HCT116 (cell line): Measurements from ENCODE around the gene TBX2. TPM values are rescaled to one million over a fixed set of nuclear protein-coding genes. Genes with fewer than 3 reads are reported as not detected.

Experiments used
- ATAC-seq: fragments of 200-7000 bp; cut with Tn5 transposase; 2 replicates; pipeline ENCODE4 v1.9.1; 2020; ENCODE audit warnings: mild to moderate bottlenecking, moderate library complexity
- BruUV-seq: library from RNA; stranded (reverse); fragments of 400-500 nt; replicated peaks from 2 replicates; lab custom pipeline; 2021; lab: Mats Ljungman, UMichigan
- CTCF ChIA-PET: fragments of 300-600 bp; sonication (Branson Sonifier 250); formaldehyde crosslinking; loops from one replicate; lab custom pipeline; 2021; ENCODE audit warnings: antibody characterized with exemption; lab: Charles Lee
- POLR2A ChIA-PET: fragments of 300-600, 350-600 bp; sonication (Branson Sonifier 250); formaldehyde crosslinking; loops from one replicate; lab custom pipeline; 2021; ENCODE audit warnings: antibody characterized with exemption; lab: Charles Lee
- RAD21 ChIA-PET, 2 experiments: fragments of 300-600 bp; sonication (Branson Sonifier 250); formaldehyde crosslinking; loops; one replicate each; lab custom pipeline; 2023; ENCODE audit warnings: low total read pairs in 2 of 2; ENCODE audit not compliant: uncharacterized antibody in 2 of 2, unreplicated experiment in 2 of 2, low non-redundant PET in 1 of 2; lab: Charles Lee
- DNase-seq: peaks from one replicate; pipeline ENCODE4 v3.0.0-alpha.2; 2010; ENCODE audit warnings: low read depth, low spot score
- H2AFZ ChIP-seq: fragments of 200-600 bp; shearing (Covaris generic), sonication (generic); 2 replicates; pipeline ENCODE4 v1.6.1; 2017; ENCODE audit warnings: low read depth, mixed run types, mixed read lengths, antibody characterized with exemption, low read length; ENCODE audit not compliant: poor library complexity, severe bottlenecking
- H3K27ac ChIP-seq: 2 replicates; pipeline ENCODE4 v1.5.1; 2012; ENCODE audit warnings: low read depth, low read length
- H3K27me3 ChIP-seq: fragments of 200-600 bp; sonication (generic); 2 replicates; pipeline ENCODE4 v1.6.1; 2016; ENCODE audit warnings: mixed run types, low read length, mixed read lengths; ENCODE audit not compliant: insufficient read depth
- H3K36me3 ChIP-seq, 2 experiments: fragments of 200-500 bp in 1 of 2; fragments of 200-600 bp in 1 of 2; sonication (Bioruptor generic) in 1 of 2; sonication (generic) in 1 of 2; 2 replicates each; pipeline versions ENCODE4 v1.5.1 to v1.6.1; 2014 to 2016; ENCODE audit warnings: low read length in 2 of 2, inconsistent platforms in 1 of 2, mixed read lengths in 1 of 2, mixed run types in 1 of 2; ENCODE audit not compliant: insufficient read depth in 2 of 2, control insufficient read depth in 1 of 2
- H3K4me1 ChIP-seq, 2 experiments: fragments of 200-600 bp in 1 of 2; sonication (generic) in 1 of 2; 2 replicates each; pipeline versions ENCODE4 v1.5.1 to v1.6.1; 2012 to 2017; ENCODE audit warnings: low read length in 2 of 2, inconsistent platforms in 1 of 2, mild to moderate bottlenecking in 1 of 2, mixed read lengths in 1 of 2, mixed run types in 1 of 2, moderate library complexity in 1 of 2; ENCODE audit not compliant: insufficient read depth in 2 of 2, control insufficient read depth in 1 of 2
- H3K4me2 ChIP-seq: fragments of 200-600 bp; sonication (generic); 2 replicates; pipeline ENCODE4 v1.6.1; 2017; ENCODE audit warnings: mixed run types, low read length, mixed read lengths
- H3K4me3 ChIP-seq, 2 experiments: fragments of 200-600 bp in 1 of 2; sonication (generic) in 1 of 2; replicated peaks in 1 of 2; 2 replicates each; pipeline ENCODE4 v1.5.1; 2011 to 2016; ENCODE audit warnings: low read length in 2 of 2, control low read depth in 1 of 2, low read depth in 1 of 2, mild to moderate bottlenecking in 1 of 2, mixed read lengths in 1 of 2, mixed run types in 1 of 2
- H3K79me2 ChIP-seq: fragments of 200-600 bp; sonication (generic); 2 replicates; pipeline ENCODE4 v1.6.1; 2017; ENCODE audit warnings: mild to moderate bottlenecking, mixed run types, low read length, moderate library complexity, mixed read lengths; ENCODE audit not compliant: insufficient read depth
- H3K9ac ChIP-seq: fragments of 200-600 bp; sonication (generic); 2 replicates; pipeline ENCODE4 v1.6.1; 2016; ENCODE audit warnings: low read length, mixed read lengths
- H3K9me2 ChIP-seq: fragments of 200-600 bp; sonication (generic), shearing (Covaris generic); 2 replicates; pipeline ENCODE4 v1.6.1; 2017; ENCODE audit warnings: mixed run types, mild to moderate bottlenecking, moderate library complexity; ENCODE audit not compliant: insufficient read depth
- H3K9me3 ChIP-seq, 2 experiments: fragments of 200-500 bp in 1 of 2; fragments of 200-600 bp in 1 of 2; sonication (Bioruptor generic) in 1 of 2; sonication (generic) in 1 of 2; 2 replicates each; pipeline ENCODE4 v1.6.1; 2014 to 2017; ENCODE audit warnings: low read length in 2 of 2, mixed read lengths in 2 of 2, inconsistent platforms in 1 of 2, low read depth in 1 of 2, mild to moderate bottlenecking in 1 of 2, mixed run types in 1 of 2, moderate library complexity in 1 of 2; ENCODE audit not compliant: control insufficient read depth in 1 of 2, insufficient read depth in 1 of 2
- H4K20me1 ChIP-seq: fragments of 200-600 bp; sonication (generic), shearing (Covaris generic); 2 replicates; pipeline ENCODE4 v1.6.1; 2017; ENCODE audit warnings: mixed run types, mild to moderate bottlenecking, moderate library complexity; ENCODE audit not compliant: insufficient read depth
- CBX3 ChIP-seq: IDR thresholded peaks from 2 replicates; pipeline ENCODE4 v1.6.1; 2012; ENCODE audit warnings: low read depth
- EGR1 ChIP-seq: IDR thresholded peaks from 2 replicates; pipeline ENCODE4 v1.6.1; 2012; ENCODE audit warnings: low read depth
- JUND ChIP-seq: IDR thresholded peaks from 2 replicates; pipeline ENCODE4 v1.6.1; 2012
- REST ChIP-seq: IDR thresholded peaks from 2 replicates; pipeline ENCODE4 v1.6.1; 2012; ENCODE audit warnings: low read depth
- SP1 ChIP-seq: IDR thresholded peaks from 2 replicates; pipeline ENCODE4 v1.6.1; 2012; ENCODE audit warnings: low read depth
- TCF7L2 ChIP-seq: IDR thresholded peaks from 2 replicates; pipeline ENCODE4 v1.7.0; 2011; ENCODE audit warnings: borderline replicate concordance, inconsistent platforms; ENCODE audit not compliant: insufficient read depth, insufficient read length; ENCODE audit errors: extremely low read depth
- YY1 ChIP-seq: IDR thresholded peaks from 2 replicates; pipeline ENCODE4 v1.6.1; 2011; ENCODE audit warnings: low read length, low read depth, moderate library complexity, mild to moderate bottlenecking; ENCODE audit not compliant: insufficient replicate concordance; ENCODE audit errors: extremely low read depth
- intact Hi-C: fragments of 100-400 bp; cut with micrococcal nuclease; formaldehyde crosslinking; loops from 2 replicates; pipeline ENCODE4 v1.10.0; 2022
- total RNA-seq: library from RNA; stranded (reverse); gene quantifications from one replicate; pipeline ENCODE4 v1.2.1, GENCODE V29; 2021; ENCODE audit not compliant: unreplicated experiment

The TBX2 gene
- total RNA-seq, 1 experiment from 2014 or later = 0.71 TPM

- Histone ChIP-seq H3K9ac (no peak overlapping the region), H3K27me3 (no peaks in the 10 kb centered on the region), H3K9me2 (no peaks in the 10 kb centered on the region), H3K27ac (no peak overlapping the region), H4K20me1 (no peaks in the 10 kb centered on the region), H3K4me1 (peaks cover 5 to 7% of the 10 kb centered on the region in 2 experiments; a peak in 3 of 4 replicates)
- no peak for DNase-seq
- no TSS peak for BruUV-seq
- ChIA-PET CTCF (no interaction called here), POLR2A (no interaction called here), RAD21 (no interaction called here)
- intact Hi-C loops = no loop called here
- ATAC-seq = no peak
- TF ChIP-seq EGR1 (no peak), TCF7L2 (no peak), CBX3 (no peak), REST (no peak), YY1 (no peak), JUND (no peak), SP1 (no peak)
- TF ChIP-seq, all 23 proteins: peak for 0
- Histone ChIP-seq H3K4me3 (no peak overlapping the region), H3K79me2 (no peaks in the 10 kb centered on the region), H2AFZ (no peak overlapping the region), H3K4me2 (no peak overlapping the region), H3K36me3 (no peaks in the 10 kb centered on the region), H3K9me3 (no peaks in the 10 kb centered on the region)
Measured at GRCh38 chr17:61398721-61399130, 917 bp upstream of the TBX2 start.
